ENCODE measurements around the gene SLC45A2. TPM values are rescaled to one million over a fixed set of nuclear protein-coding genes. Genes with fewer than 3 reads are reported as not detected.

Gene SLC45A2
- total RNA-seq, 6 donors from 2014 or later, result 0.76 TPM; not detected in 5

GRCh38 chr5:33937707-33938506 lies 46.6 kb downstream of the SLC45A2 start:
- WGBS, 2 donors, result 19 to 37% methylated on average over 16 to 53 of the region's 54 CpGs
- ATAC-seq (ENCODE audit: low FRiP score in 2 of 2), result no peak

GRCh38 chr5:33937017-33937706 lies 47.3 kb downstream of the SLC45A2 start:
- Histone ChIP-seq H3K9me3 (no peaks in the 10 kb centered on the region), H3K27me3 (peaks cover 0 to 26% (median 15%) of the 10 kb centered on the region in 4 donors), H3K4me3 (peak overlapping the region in 2 of 4 donors; percentile 31 to 34), H3K27ac (no peak overlapping the region), H3K4me1 (peaks cover 12 to 18% (median 13%) of the 10 kb centered on the region in 4 donors), H3K36me3 (no peaks in the 10 kb centered on the region)
- peak in 1 of 2 donors; percentile 77 for DNase-seq
- TF ChIP-seq CTCF (IDR thresholded peaks at IDR 0.05) (no peak), POLR2A (IDR thresholded peaks at IDR 0.05) (no peak), EP300 (IDR thresholded peaks at IDR 0.05) (no peak), POLR2AphosphoS5 (IDR thresholded peaks at IDR 0.05) (no peak)
- ATAC-seq (ENCODE audit: low FRiP score in 2 of 2), result no peak
- WGBS, 2 donors, result 61% methylated on average over 49 of the region's 54 CpGs; no CpG with 5 or more reads in 1 of the 2 donors

More at GRCh38 chr5:33937707-33938506, 46.6 kb downstream of the SLC45A2 start:
- no peak overlapping the region for H3K27ac ChIP-seq
- peaks cover 12 to 18% (median 13%) of the 10 kb centered on the region in 4 donors for H3K4me1 ChIP-seq
- no peaks in the 10 kb centered on the region for H3K9me3 ChIP-seq
- peaks cover 0 to 26% (median 15%) of the 10 kb centered on the region in 4 donors for H3K27me3 ChIP-seq
- no peak overlapping the region for H3K4me3 ChIP-seq
- no peaks in the 10 kb centered on the region for H3K36me3 ChIP-seq
- peak in 1 of 2 donors; percentile 74 for DNase-seq
- TF ChIP-seq EP300 (IDR thresholded peaks at IDR 0.05) (no peak), POLR2A (IDR thresholded peaks at IDR 0.05) (no peak), POLR2AphosphoS5 (IDR thresholded peaks at IDR 0.05) (no peak), CTCF (IDR thresholded peaks at IDR 0.05) (no peak)

GRCh38 chr5:33936381-33937016 lies 48.0 kb downstream of the SLC45A2 start, which contains the start of gene RXFP3:
RXFP3 (plus strand) TSS chr5:33936386; CDS start chr5:33936741, 355 bp downstream.
- H3K9me3 ChIP-seq, result no peaks in the 10 kb centered on the region
- peak within 1 kb of the TSS in 3 of 4 donors; percentile 7 to 34 (median 31) for H3K4me3 ChIP-seq
- 5 to 12% methylated on average over 7 to 37 of the region's 45 CpGs for WGBS, 2 donors
- no peaks in the 10 kb centered on the region for H3K36me3 ChIP-seq
- H3K27ac ChIP-seq, result no peak within 1 kb of the TSS
- H3K27me3 ChIP-seq, result peaks cover 0 to 26% (median 15%) of the 10 kb centered on the region in 4 donors
- peak in 1 of 2 donors; percentile 73 for DNase-seq
- TF ChIP-seq POLR2A (IDR thresholded peaks at IDR 0.05), result no peak
- H3K4me1 ChIP-seq, result peaks cover 12 to 18% (median 13%) of the 10 kb centered on the region in 4 donors
- peak in 1 of 2 donors; percentile 8 for ATAC-seq (ENCODE audit: low FRiP score in 2 of 2)

- 1 to 4% methylated on average over 26 to 30 of the region's 30 CpGs for WGBS, 2 donors
- Histone ChIP-seq H3K9me3 (no peaks in the 10 kb centered on the region), H3K36me3 (no peaks in the 10 kb centered on the region), H3K4me1 (peaks cover 12 to 18% (median 13%) of the 10 kb centered on the region in 4 donors), H3K4me3 (peak overlapping the region in 3 of 4 donors; percentile 7 to 34 (median 31)), H3K27me3 (peaks cover 0 to 26% (median 15%) of the 10 kb centered on the region in 4 donors), H3K27ac (no peak overlapping the region)
- DNase-seq (peak; percentile 25 to 92), ATAC-seq (ENCODE audit: low FRiP score in 2 of 2) (peak in 1 of 2 donors; percentile 82)
- TF ChIP-seq POLR2A (IDR thresholded peaks at IDR 0.05) (no peak), POLR2AphosphoS5 (IDR thresholded peaks at IDR 0.05) (no peak), EP300 (IDR thresholded peaks at IDR 0.05) (no peak), CTCF (IDR thresholded peaks at IDR 0.05) (peak in 4 of 6 experiments; percentile 10 to 39 (median 25))
Observed at GRCh38 chr5:33936004-33936380, 48.5 kb downstream of the SLC45A2 start.
